Measurements from ENCODE around the gene RAVER2. TPM values are rescaled to one million over a fixed set of nuclear protein-coding genes. Genes with fewer than 3 reads are reported as not detected.

RAVER2 gene
- total RNA-seq, 2 donors from 2014 or later = 1.0 to 2.7 TPM

GRCh38 chr1:64848136-64848535, 103.3 kb downstream of the RAVER2 start:
- Mint-ChIP-seq H3K36me3 (peaks cover 8 to 14% of the 10 kb centered on the region in 2 donors), H3K27ac (peak overlapping the region in 1 of 2 donors; percentile 65), H3K9me3 (no peaks in the 10 kb centered on the region)
- no peak for ATAC-seq
- no peak for DNase-seq (ENCODE audit: low spot score in 2 of 2)

DNA sequence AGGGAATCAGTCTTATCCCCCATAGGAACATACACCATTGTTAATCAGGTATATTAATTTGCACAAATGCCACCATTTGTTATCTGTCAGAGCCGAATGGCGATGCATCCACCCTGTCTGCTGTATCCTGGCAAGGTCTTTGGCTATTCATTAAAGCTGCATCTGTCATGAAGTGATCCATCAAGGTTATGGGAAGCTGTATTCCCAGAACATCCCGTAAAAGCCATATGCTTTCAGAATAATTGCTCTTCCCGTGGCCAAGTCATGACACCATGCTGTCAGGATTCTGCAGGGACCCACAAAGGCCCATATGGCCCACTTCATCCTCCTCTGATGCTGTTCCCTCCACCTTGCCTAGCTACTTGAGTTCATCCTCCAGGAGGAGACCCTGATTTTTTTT, 103.9 kb downstream of the RAVER2 start:
- H3K27ac Mint-ChIP-seq = peak overlapping the region; percentile 45 to 78
- DNase-seq (ENCODE audit: low spot score in 2 of 2) (no peak), ATAC-seq (no peak)
- peaks cover 8 to 13% of the 10 kb centered on the region in 2 donors for H3K36me3 Mint-ChIP-seq
- H3K9me3 Mint-ChIP-seq = no peaks in the 10 kb centered on the region

DNA sequence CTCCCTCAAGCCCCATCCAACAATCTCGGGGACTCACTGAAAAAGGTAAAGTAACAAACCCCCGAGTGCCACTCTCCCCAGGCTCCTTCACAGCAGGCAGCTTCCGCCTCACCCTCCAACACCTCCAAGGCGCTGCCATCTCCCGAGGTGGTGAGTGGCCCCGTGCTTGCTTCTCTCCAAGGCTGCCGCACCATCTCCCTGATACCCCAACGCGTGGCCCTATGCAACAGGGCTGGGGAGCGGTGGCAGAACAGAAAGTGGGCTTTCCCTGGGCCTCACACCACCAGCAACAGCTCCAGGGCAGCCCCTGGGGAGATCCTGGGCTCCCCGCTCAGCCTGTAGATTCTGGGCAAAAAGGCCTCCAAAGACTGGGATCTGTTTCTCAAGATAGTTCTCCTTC, 105.1 kb downstream of the RAVER2 start:
- H3K9me3 Mint-ChIP-seq = no peaks in the 10 kb centered on the region
- no peak for DNase-seq (ENCODE audit: low spot score in 2 of 2)
- peak in 1 of 2 donors; percentile 6 for ATAC-seq

DNA sequence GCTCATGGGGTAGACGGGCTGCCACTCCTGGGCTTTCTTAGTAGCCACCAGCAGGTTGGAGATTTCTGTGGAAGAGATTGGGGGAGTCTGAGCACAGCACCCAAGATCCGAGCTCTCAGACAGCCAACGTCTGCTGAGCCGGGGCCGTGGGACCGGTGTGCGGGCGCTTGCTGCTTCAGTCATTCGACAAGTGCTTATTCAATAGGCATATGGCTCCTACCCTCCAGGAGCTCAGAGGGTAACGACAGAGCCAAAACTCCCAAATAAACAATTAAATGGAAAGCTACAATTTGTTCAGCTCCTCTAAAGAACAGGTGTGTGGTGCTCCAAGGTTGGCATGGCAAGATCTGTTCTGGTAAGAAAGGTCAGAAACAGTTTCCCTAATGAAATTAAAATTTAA, 106.0 kb downstream of the RAVER2 start:
- H3K36me3 Mint-ChIP-seq = peaks cover 8 to 12% of the 10 kb centered on the region in 2 donors
- H3K27ac Mint-ChIP-seq = peak overlapping the region; percentile 78 to 88
- H3K9me3 Mint-ChIP-seq = no peaks in the 10 kb centered on the region
- no peak for DNase-seq (ENCODE audit: low spot score in 2 of 2)
- no peak for ATAC-seq

More for the DNA sequence above, 105.1 kb downstream of the RAVER2 start:
- peaks cover 8 to 12% of the 10 kb centered on the region in 2 donors for H3K36me3 Mint-ChIP-seq
- peak overlapping the region in 1 of 2 donors; percentile 78 for H3K27ac Mint-ChIP-seq

DNA sequence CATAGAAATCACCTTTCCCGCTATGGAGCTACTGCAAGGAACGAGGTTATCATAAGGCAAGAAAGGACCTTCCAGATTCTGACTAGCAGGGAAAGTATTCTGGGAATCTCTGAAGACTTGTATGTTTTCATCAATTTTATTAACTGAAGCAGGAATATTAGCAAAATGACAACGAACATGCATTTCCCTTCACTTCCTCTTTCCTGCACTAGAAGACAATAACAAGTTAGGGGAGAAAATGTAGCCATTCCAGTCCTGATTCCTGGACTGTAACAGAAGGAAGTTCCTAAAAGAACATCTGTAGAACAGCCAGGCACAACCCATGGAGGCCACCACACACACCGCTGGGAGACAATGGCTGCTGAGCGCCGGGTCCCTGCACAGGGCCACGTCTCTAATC, 106.8 kb downstream of the RAVER2 start:
- peaks cover 0 to 12% of the 10 kb centered on the region in 2 donors for H3K36me3 Mint-ChIP-seq
- no peaks in the 10 kb centered on the region for H3K9me3 Mint-ChIP-seq
- DNase-seq (ENCODE audit: low spot score in 2 of 2) (no peak), ATAC-seq (no peak)
- peak overlapping the region in 1 of 2 donors; percentile 29 for H3K27ac Mint-ChIP-seq

- H3K36me3 Mint-ChIP-seq = peaks cover 11 to 15% of the 10 kb centered on the region in 2 donors
- ATAC-seq (no peak), DNase-seq (ENCODE audit: low spot score in 2 of 2) (no peak)
- no peaks in the 10 kb centered on the region for H3K9me3 Mint-ChIP-seq
- peak overlapping the region; percentile 67 to 74 for H3K27ac Mint-ChIP-seq
Measured at GRCh38 chr1:64854674-64855073, 109.8 kb downstream of the RAVER2 start.

DNA sequence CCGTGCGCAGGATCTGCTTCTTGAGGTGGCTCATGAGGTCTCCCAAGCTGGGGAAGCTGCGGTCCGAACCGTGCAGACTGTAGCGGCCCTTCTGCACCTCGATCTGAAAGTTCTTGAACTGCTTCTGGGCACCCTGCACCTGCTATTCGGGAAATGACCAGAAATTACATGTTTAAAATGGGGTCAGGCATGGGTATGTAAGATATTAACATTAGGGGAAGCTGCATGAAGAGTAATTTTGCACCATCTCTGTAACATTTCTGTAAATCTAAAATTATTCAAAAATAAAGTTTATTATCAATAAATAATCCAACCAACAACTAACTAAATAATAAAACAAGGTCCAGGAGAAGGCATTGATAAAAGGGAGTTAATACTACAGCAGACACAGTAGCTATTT, 110.7 kb downstream of the RAVER2 start:
- Mint-ChIP-seq H3K9me3 (no peaks in the 10 kb centered on the region), H3K36me3 (peaks cover 11 to 13% of the 10 kb centered on the region in 2 donors)

GRCh38 chr1:64856553-64856952, 111.7 kb downstream of the RAVER2 start:
- H3K36me3 Mint-ChIP-seq = peaks cover 11 to 13% of the 10 kb centered on the region in 2 donors
- peak overlapping the region; percentile 41 to 74 for H3K27ac Mint-ChIP-seq
- ATAC-seq (no peak), DNase-seq (ENCODE audit: low spot score in 2 of 2) (no peak)
- no peaks in the 10 kb centered on the region for H3K9me3 Mint-ChIP-seq

More for the DNA sequence above, 110.7 kb downstream of the RAVER2 start:
- no peak overlapping the region for H3K27ac Mint-ChIP-seq
- ATAC-seq (no peak), DNase-seq (ENCODE audit: low spot score in 2 of 2) (no peak)

- Mint-ChIP-seq H3K9me3 (no peaks in the 10 kb centered on the region), H3K36me3 (peaks cover 11 to 13% of the 10 kb centered on the region in 2 donors), H3K27ac (peak overlapping the region; percentile 29 to 41)
- DNase-seq (ENCODE audit: low spot score in 2 of 2) = no peak
- ATAC-seq = no peak
Measured at GRCh38 chr1:64857347-64857746, 112.5 kb downstream of the RAVER2 start.

DNA sequence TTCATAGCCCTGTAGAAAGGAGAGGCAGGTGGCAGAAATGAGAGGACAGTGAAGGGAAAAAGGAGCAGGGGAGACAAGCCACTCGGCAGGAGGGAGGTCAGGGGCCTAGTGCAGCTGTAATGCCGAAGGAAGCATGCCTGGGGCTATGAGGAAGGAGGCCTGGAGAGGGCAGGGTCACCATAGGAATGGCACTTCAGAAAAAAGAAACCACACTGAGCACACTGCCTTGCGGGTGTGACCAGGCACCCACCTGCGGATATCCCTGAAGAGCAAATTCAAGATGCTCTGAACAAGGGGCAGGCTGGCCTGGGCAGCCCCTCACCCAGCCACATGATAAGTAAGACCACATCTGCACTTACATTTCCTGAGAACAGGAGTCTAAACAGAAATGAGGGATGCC, 116.7 kb downstream of the RAVER2 start:
- H3K9me3 Mint-ChIP-seq = no peaks in the 10 kb centered on the region
- H3K36me3 Mint-ChIP-seq = peaks cover 20 to 26% of the 10 kb centered on the region in 2 donors
- DNase-seq (ENCODE audit: low spot score in 2 of 2) = no peak
- peak overlapping the region; percentile 50 to 80 for H3K27ac Mint-ChIP-seq
- ATAC-seq = peak in 1 of 2 donors; percentile 21

DNA sequence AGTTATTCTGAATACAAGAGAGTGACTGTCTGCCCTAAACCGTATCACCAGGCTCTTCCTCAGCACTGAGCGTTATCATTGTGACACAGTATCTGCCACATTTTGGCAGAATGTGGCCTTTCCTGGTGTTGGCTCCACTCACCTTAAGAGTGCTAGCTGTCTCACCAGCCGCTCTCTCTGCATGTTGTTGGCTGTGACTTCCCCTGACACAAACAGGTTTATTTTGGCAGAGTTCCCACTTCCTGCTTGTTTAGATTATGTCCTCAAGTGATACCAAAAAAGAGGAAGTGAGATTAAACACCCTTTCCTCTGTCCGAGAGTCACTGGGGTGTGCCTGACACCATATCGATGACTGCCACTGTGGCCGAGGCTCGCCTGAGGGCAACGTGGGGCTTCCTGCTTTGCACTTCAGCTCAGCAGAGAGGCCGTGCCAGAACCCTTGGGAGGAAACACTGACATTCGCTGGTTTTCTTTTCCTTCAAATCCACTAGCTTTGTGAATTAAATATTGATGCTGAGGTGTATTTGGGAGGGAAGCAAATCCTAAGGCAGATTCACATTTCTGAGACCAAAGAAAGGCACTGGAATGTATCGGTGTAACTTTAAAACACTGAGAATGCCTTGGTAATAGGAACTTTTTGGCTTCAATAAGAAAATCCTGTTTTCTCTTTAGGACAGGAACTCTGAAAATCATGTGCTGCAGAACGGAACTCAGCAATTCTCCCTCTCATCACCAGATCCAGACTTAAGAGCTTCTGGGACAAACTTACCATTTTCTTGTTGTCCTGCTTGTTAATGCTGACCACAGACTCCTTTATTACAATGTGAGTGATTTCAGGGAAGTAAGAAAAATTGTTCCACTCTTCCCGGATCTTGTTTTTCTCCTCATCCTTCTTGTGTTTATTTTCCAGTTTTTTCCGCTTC, 119.4 kb downstream of the RAVER2 start:
- Mint-ChIP-seq H3K36me3 (peaks cover 20 to 21% of the 10 kb centered on the region in 2 donors), H3K9me3 (no peaks in the 10 kb centered on the region), H3K27ac (peak overlapping the region in 1 of 2 donors; percentile 76)
- peak in 1 of 2 donors; percentile 9 for DNase-seq (ENCODE audit: low spot score in 2 of 2)
- ATAC-seq = peak; percentile 54 to 81

GRCh38 chr1:64865105-64865757, 120.4 kb downstream of the RAVER2 start:
- Mint-ChIP-seq H3K9me3 (no peaks in the 10 kb centered on the region), H3K27ac (peak overlapping the region in 1 of 2 donors; percentile 53), H3K36me3 (peaks cover 14 to 18% of the 10 kb centered on the region in 2 donors)
- ATAC-seq (no peak), DNase-seq (ENCODE audit: low spot score in 2 of 2) (no peak)

GRCh38 chr1:64866689-64867088, 121.8 kb downstream of the RAVER2 start:
- Mint-ChIP-seq H3K27ac (no peak overlapping the region), H3K36me3 (peaks cover 19 to 21% of the 10 kb centered on the region in 2 donors)

DNA sequence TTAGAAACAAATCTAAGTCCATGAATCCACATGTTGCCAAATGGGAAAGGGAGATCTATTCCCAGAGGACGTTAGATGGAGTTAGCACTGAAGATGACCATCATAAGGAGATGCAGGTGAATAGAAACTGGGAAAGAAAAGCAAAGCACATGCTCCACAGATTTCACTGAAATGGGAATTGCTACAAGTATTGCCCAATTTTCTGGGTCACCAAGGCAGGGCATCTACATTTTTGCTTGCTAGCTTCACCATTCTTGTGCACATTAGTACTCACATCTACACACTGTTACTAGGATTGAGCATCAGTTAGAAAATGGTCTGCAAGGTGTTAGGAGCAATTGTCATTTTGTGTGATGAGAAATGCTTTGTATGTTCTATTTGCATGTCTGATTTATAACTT, 122.4 kb downstream of the RAVER2 start:
- Mint-ChIP-seq H3K9me3 (no peaks in the 10 kb centered on the region), H3K36me3 (peaks cover 25 to 27% of the 10 kb centered on the region in 2 donors), H3K27ac (peak overlapping the region in 1 of 2 donors; percentile 46)
- ATAC-seq (no peak), DNase-seq (ENCODE audit: low spot score in 2 of 2) (no peak)

More at GRCh38 chr1:64866689-64867088, 121.8 kb downstream of the RAVER2 start:
- ATAC-seq (no peak), DNase-seq (ENCODE audit: low spot score in 2 of 2) (no peak)
- H3K9me3 Mint-ChIP-seq = no peaks in the 10 kb centered on the region

GRCh38 chr1:64871256-64871655, 126.4 kb downstream of the RAVER2 start:
- peaks cover 29 to 33% of the 10 kb centered on the region in 2 donors for H3K36me3 Mint-ChIP-seq
- no peak for DNase-seq (ENCODE audit: low spot score in 2 of 2)
- no peaks in the 10 kb centered on the region for H3K9me3 Mint-ChIP-seq
- no peak overlapping the region for H3K27ac Mint-ChIP-seq
- no peak for ATAC-seq

GRCh38 chr1:64872067-64872466, 127.2 kb downstream of the RAVER2 start:
- Mint-ChIP-seq H3K27ac (no peak overlapping the region), H3K9me3 (no peaks in the 10 kb centered on the region), H3K36me3 (peaks cover 28 to 36% of the 10 kb centered on the region in 2 donors)
- DNase-seq (ENCODE audit: low spot score in 2 of 2) = no peak
- ATAC-seq = no peak

- no peaks in the 10 kb centered on the region for H3K9me3 Mint-ChIP-seq
- no peak overlapping the region for H3K27ac Mint-ChIP-seq
- peaks cover 28 to 36% of the 10 kb centered on the region in 2 donors for H3K36me3 Mint-ChIP-seq
- ATAC-seq = no peak
- no peak for DNase-seq (ENCODE audit: low spot score in 2 of 2)
Measured at GRCh38 chr1:64873576-64873975, 128.7 kb downstream of the RAVER2 start.

Measured in activated naive CD4-positive, alpha-beta T cell treated with anti-CD3 and anti-CD28 coated beads, Interleukin-2, amount 50 U/mL, for 72 hours (primary cell).